Activated CD8-positive, alpha-beta memory T cell treated with anti-CD3 and anti-CD28 coated beads, Interleukin-2, amount 50 U/mL, for 1 hour (primary cell): ENCODE data around the gene MFSD6L.
"Not testable (repeated sequence)": the region's sequence is repeated elsewhere in the genome, so short reads cannot be mapped to it uniquely, and the experiment has no call there.

Experiments
- DNase-seq: peaks from one replicate; pipeline ENCODE4 v3.0.0-alpha.2; 2020; ENCODE audit errors: extremely low read depth

MFSD6L gene

GRCh38 chr17:8826808-8827435, 27.8 kb upstream of the MFSD6L start:
- no peak for DNase-seq

- DNase-seq = no peak
Measured at GRCh38 chr17:8825802-8826201, 26.6 kb upstream of the MFSD6L start.

- no peak for DNase-seq
Measured at GRCh38 chr17:8823279-8823678, 24.1 kb upstream of the MFSD6L start.

- DNase-seq = no peak
Measured at GRCh38 chr17:8822401-8823035, 23.4 kb upstream of the MFSD6L start.

- DNase-seq = no peak
Measured at GRCh38 chr17:8821446-8822105, 22.4 kb upstream of the MFSD6L start.

- no peak for DNase-seq
Measured at GRCh38 chr17:8820311-8821010, 21.3 kb upstream of the MFSD6L start.

GRCh38 chr17:8818654-8819330, 19.6 kb upstream of the MFSD6L start:
- DNase-seq = no peak

- no peak for DNase-seq
Measured at GRCh38 chr17:8818047-8818446, 18.9 kb upstream of the MFSD6L start.

- DNase-seq = no peak
Measured at GRCh38 chr17:8806926-8807550, 7.9 kb upstream of the MFSD6L start.

GRCh38 chr17:8806253-8806925, 7.2 kb upstream of the MFSD6L start:
- DNase-seq = no peak

GRCh38 chr17:8805396-8805795, 6.2 kb upstream of the MFSD6L start:
- not testable (repeated sequence) for DNase-seq

- no peak for DNase-seq
Measured at GRCh38 chr17:8803531-8804420, 4.6 kb upstream of the MFSD6L start.

GRCh38 chr17:8801135-8801840, 2.1 kb upstream of the MFSD6L start:
- DNase-seq = no peak

GRCh38 chr17:8800656-8801055, 1.5 kb upstream of the MFSD6L start:
- no peak for DNase-seq

- no peak for DNase-seq
Measured at GRCh38 chr17:8799570-8800212, 526 bp upstream of the MFSD6L start.

GRCh38 chr17:8798176-8798845, 854 bp downstream of the MFSD6L start:
- no peak for DNase-seq

GRCh38 chr17:8797621-8798175, 1.5 kb downstream of the MFSD6L start:
- DNase-seq = no peak

- no peak for DNase-seq
Measured at GRCh38 chr17:8794636-8795035, 4.5 kb downstream of the MFSD6L start.
